GM12878 (cell line): ENCODE measurements around the gene CAPN2. TPM values are rescaled to one million over a fixed set of nuclear protein-coding genes. Genes with fewer than 3 reads are reported as not detected.

ENCODE experiments used
- ATF2 ChIP-seq: IDR thresholded peaks from 2 replicates; pipeline ENCODE4 v1.6.1; 2012; ENCODE audit warnings: low read length, inconsistent platforms
- BCL11A ChIP-seq: IDR thresholded peaks from 2 replicates; pipeline ENCODE4 v1.6.1; 2011; ENCODE audit warnings: low read depth, low read length
- BCL3 ChIP-seq: IDR thresholded peaks from 2 replicates; pipeline ENCODE4 v1.6.1; 2011; ENCODE audit warnings: borderline replicate concordance, low read depth, mild to moderate bottlenecking, moderate library complexity, low read length; ENCODE audit not compliant: insufficient read depth, poor library complexity, severe bottlenecking
- BHLHE40 ChIP-seq, 2 experiments: fragments of 450-650 bp in 1 of 2; IDR thresholded peaks; 2 replicates each; pipeline ENCODE4 v1.6.1; 2011 to 2017; ENCODE audit warnings: low read depth in 2 of 2, borderline replicate concordance in 1 of 2, improper control_type of control experiment in 1 of 2, low read length in 1 of 2, mild to moderate bottlenecking in 1 of 2
- EED ChIP-seq: sonication (generic); IDR thresholded peaks from 2 replicates; pipeline ENCODE4 v1.6.1; 2016; ENCODE audit warnings: antibody characterized with exemption, low read depth
- ELK1 ChIP-seq: IDR thresholded peaks from 2 replicates; pipeline ENCODE4 v1.6.1; 2012; ENCODE audit warnings: low read depth, low read length, improper control_type of control experiment
- FOXM1 ChIP-seq: IDR thresholded peaks from 2 replicates; pipeline ENCODE4 v1.6.1; 2012; ENCODE audit warnings: low read depth, mild to moderate bottlenecking, inconsistent platforms, low read length, moderate library complexity
- IKZF1 ChIP-seq: fragments of 450-650 bp; conservative IDR thresholded peaks from 2 replicates; pipeline ENCODE4 v1.6.1; 2017; ENCODE audit warnings: antibody characterized with exemption, mild to moderate bottlenecking
- IKZF2 ChIP-seq, 2 experiments: fragments of 450-650 bp; IDR thresholded peaks; 2 replicates each; pipeline ENCODE4 v1.6.1; 2017; ENCODE audit warnings: mild to moderate bottlenecking in 2 of 2, moderate library complexity in 2 of 2
- JUNB ChIP-seq: IDR thresholded peaks from 2 replicates; pipeline ENCODE4 v1.6.1; 2016; ENCODE audit warnings: antibody characterized with exemption, mild to moderate bottlenecking
- JUND ChIP-seq: IDR thresholded peaks from 2 replicates; pipeline ENCODE4 v1.6.1; 2012; ENCODE audit warnings: low read depth, mild to moderate bottlenecking, low read length, improper control_type of control experiment, moderate library complexity
- LARP7 ChIP-seq: fragments of 450-650 bp; IDR thresholded peaks from 2 replicates; pipeline ENCODE4 v1.6.1; 2017; ENCODE audit warnings: mild to moderate bottlenecking
- MTA2 ChIP-seq: fragments of 450-650 bp; IDR thresholded peaks from 2 replicates; pipeline ENCODE4 v1.6.1; 2016; ENCODE audit warnings: low read depth, mild to moderate bottlenecking, moderate library complexity
- MTA3 ChIP-seq: IDR thresholded peaks from 2 replicates; pipeline ENCODE4 v1.6.1; 2012; ENCODE audit warnings: low read length, inconsistent platforms, borderline replicate concordance
- NBN ChIP-seq: fragments of 450-650 bp; IDR thresholded peaks from 2 replicates; pipeline ENCODE4 v1.6.1; 2016
- NFYA ChIP-seq: IDR thresholded peaks from 2 replicates; pipeline ENCODE4 v1.6.1; 2011; ENCODE audit warnings: low read depth, mild to moderate bottlenecking, low read length, improper control_type of control experiment, borderline replicate concordance
- PAX5 ChIP-seq: IDR thresholded peaks from 2 replicates; pipeline ENCODE4 v1.6.1; 2011; ENCODE audit warnings: low read depth, low read length, borderline replicate concordance
- POU2F2 ChIP-seq: IDR thresholded peaks from 3 replicates; pipeline ENCODE4 v1.6.1; 2011; ENCODE audit warnings: low read depth, mild to moderate bottlenecking, low read length, borderline replicate concordance
- RFX5 ChIP-seq: IDR thresholded peaks from 2 replicates; pipeline ENCODE4 v1.6.1; 2011; ENCODE audit warnings: low read depth, low read length, improper control_type of control experiment
- SMARCA5 ChIP-seq: fragments of 450-650 bp; IDR thresholded peaks from 2 replicates; pipeline ENCODE4 v1.6.1; 2017; ENCODE audit warnings: mild to moderate bottlenecking
- SRF ChIP-seq, 2 experiments: IDR thresholded peaks; 2 replicates each; pipeline ENCODE4 v1.6.1; 2011; ENCODE audit warnings: low read depth in 2 of 2, low read length in 2 of 2, mild to moderate bottlenecking in 1 of 2, moderate library complexity in 1 of 2
- TARDBP ChIP-seq: IDR thresholded peaks from 2 replicates; pipeline ENCODE4 v1.6.1; 2016; ENCODE audit warnings: borderline replicate concordance
- TBL1XR1 ChIP-seq: IDR thresholded peaks from 2 replicates; pipeline ENCODE4 v1.6.1; 2012; ENCODE audit warnings: low read depth, low read length, improper control_type of control experiment
- TCF12 ChIP-seq: IDR thresholded peaks from 2 replicates; pipeline ENCODE4 v1.6.1; 2011; ENCODE audit warnings: low read depth, mild to moderate bottlenecking, low read length
- ZBTB33 ChIP-seq: fragments of 450-650 bp; IDR thresholded peaks from 2 replicates; pipeline ENCODE4 v1.6.1; 2017; ENCODE audit warnings: mild to moderate bottlenecking
- polyA plus RNA-seq, 11 experiments: library from polyadenylated mRNA; depleted of rRNA in 4 of 11; unstranded in 6 of 11; stranded (reverse) in 5 of 11; fragments of >200 nt; fragmentation: Nextera tagmentation in 4 of 11; fragmentation: Illumina TruSeq in 1 of 11; extraction: Ambion mirVana in 4 of 11; extraction: Trizol in 1 of 11; gene quantifications; 1 replicate in 1 of 11; 2 replicates in 10 of 11; pipeline versions ENCODE4 v1.2.1 to v1.2.3, GENCODE V29; 2011 to 2016; ENCODE audit warnings: inconsistent platforms in 2 of 11, missing spikeins in 2 of 11, low read depth in 1 of 11
- total RNA-seq, 4 experiments: library from RNA; depleted of rRNA in 3 of 4; stranded (reverse); fragments of >200 nt in 3 of 4; fragmentation: Illumina TruSeq in 1 of 4; extraction: Trizol in 1 of 4; gene quantifications; 2 replicates each; pipeline versions ENCODE4 v1.2.1 to v1.2.3, GENCODE V29; 2013 to 2021

The CAPN2 gene
- total and polyA plus RNA-seq, 10 of the 15 experiments (the other 5 are each of a cell fraction or from before 2014, with no cell fraction given), result 6.0 to 21.4 (median 16.6) TPM

GRCh38 chr1:223726380-223727001 lies 14.2 kb downstream of the CAPN2 start (continued):
- TF ChIP-seq PAX5 (0 out of 2 replicates have a peak, but pooled peaks have one; percentile 42), MTA3 (0 out of 2 replicates have a peak, but pooled peaks have one; percentile 64), SRF (IDR thresholded peaks at IDR 0.05; ENCODE audit: low read depth in 2 of 2, low read length in 2 of 2) (peak in 1 of 2 experiments; percentile 73; a peak in 2 of 4 replicates), POU2F2 (peak; percentile 67; the same call in 1 of the 3 replicates), ATF2 (peak; percentile 79), LARP7 (no peak), TBL1XR1 (peak; percentile 89; the same call in 1 of the 2 replicates), RFX5 (no peak), ELK1 (no peak), BHLHE40 (IDR thresholded peaks at IDR 0.05; ENCODE audit: borderline replicate concordance in 1 of 2, low read depth in 2 of 2, low read length in 1 of 2) (peak; percentile 48 to 79; a peak in 3 of 4 replicates), ZBTB33 (no peak), NBN (0 out of 2 replicates have a peak, but pooled peaks have one; percentile 33), FOXM1 (peak; percentile 41; the same call in 1 of the 2 replicates), MTA2 (peak; percentile 49; the same call in 1 of the 2 replicates), EED (peak; percentile 54; the same call in 1 of the 2 replicates), BCL3 (peak; percentile 73), TCF12 (peak; percentile 60; the same call in 1 of the 2 replicates), SMARCA5 (no peak), IKZF1 (peak; percentile 52; the same call in 1 of the 2 replicates), IKZF2 (IDR thresholded peaks at IDR 0.05) (peak in 1 of 2 experiments; percentile 43; a peak in 3 of 4 replicates), BCL11A (peak; percentile 87), TARDBP (0 out of 2 replicates have a peak, but pooled peaks have one; percentile 39), JUNB (peak; percentile 98), NFYA (no peak), JUND (peak; percentile 90)
